ENCODE data around the gene C11orf42. TPM values are rescaled to one million over a fixed set of nuclear protein-coding genes. Genes with fewer than 3 reads are reported as not detected.

C11orf42 gene
- total and polyA plus RNA-seq, 7 experiments from 2014 or later = not detected

DNA sequence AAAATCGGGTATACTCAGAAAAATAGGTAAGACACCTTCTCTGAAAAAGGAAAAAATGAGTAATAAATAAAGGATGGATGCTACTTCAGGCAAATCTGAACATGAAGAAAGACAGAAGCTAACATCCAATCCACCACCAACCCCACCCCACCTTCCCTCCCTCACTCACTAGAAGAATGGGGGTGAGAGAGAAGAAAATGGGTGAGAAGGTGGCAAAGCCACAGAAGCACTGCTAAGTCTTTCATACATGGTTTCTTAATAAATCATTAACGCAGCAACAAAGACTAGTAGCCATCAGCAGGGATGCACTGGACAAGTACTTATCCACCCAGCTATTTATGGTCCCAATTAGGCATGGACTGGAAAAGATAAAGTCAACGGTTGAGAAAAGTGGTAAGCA lies 23.2 kb downstream of the C11orf42 start:
- Mint-ChIP-seq H3K4me3 (no peak overlapping the region), H3K27ac (peak overlapping the region in 1 of 9 donors; percentile 43), H3K4me1 (peaks cover 41 to 82% (median 72%) of the 10 kb centered on the region in 7 donors), H3K9me3 (no peaks in the 10 kb centered on the region), H3K27me3 (no peaks in the 10 kb centered on the region), H3K36me3 (peaks cover 0 to 38% (median 17%) of the 10 kb centered on the region in 5 donors)
- POLR2A ChIA-PET = interaction anchor here (0.9 kb wide), 1 partner anchor 9 kb away, joined by 4 read pairs; no protein-coding TSS in a partner anchor
- H3K4me1 ChIP-seq (ENCODE audit: control insufficient read depth in 2 of 2, insufficient read depth in 2 of 2, low read length in 2 of 2) = peaks cover 6 to 24% of the 10 kb centered on the region in 2 donors
- H3K27me3 ChIP-seq (ENCODE audit: control insufficient read depth in 2 of 2, insufficient read depth in 2 of 2, low read length in 2 of 2) = no peaks in the 10 kb centered on the region
- intact Hi-C loops (cut with micrococcal nuclease) = no loop called here
- ATAC-seq (peak; percentile 63), DNase-seq (no peak)
- no peaks in the 10 kb centered on the region for H3K9me3 ChIP-seq (ENCODE audit: control insufficient read depth in 2 of 3, low read length in 3 of 3)
- H3K4me3 ChIP-seq (ENCODE audit: low read length) = no peak overlapping the region
- peaks cover 0 to 11% (median 4%) of the 10 kb centered on the region in 3 experiments for H3K36me3 ChIP-seq (ENCODE audit: control insufficient read depth in 2 of 3, insufficient read depth in 3 of 3, low read length in 3 of 3)
- no peak overlapping the region for H3K27ac ChIP-seq (ENCODE audit: low read depth, low read length)
- CTCF ChIA-PET = no interaction called here

DNA sequence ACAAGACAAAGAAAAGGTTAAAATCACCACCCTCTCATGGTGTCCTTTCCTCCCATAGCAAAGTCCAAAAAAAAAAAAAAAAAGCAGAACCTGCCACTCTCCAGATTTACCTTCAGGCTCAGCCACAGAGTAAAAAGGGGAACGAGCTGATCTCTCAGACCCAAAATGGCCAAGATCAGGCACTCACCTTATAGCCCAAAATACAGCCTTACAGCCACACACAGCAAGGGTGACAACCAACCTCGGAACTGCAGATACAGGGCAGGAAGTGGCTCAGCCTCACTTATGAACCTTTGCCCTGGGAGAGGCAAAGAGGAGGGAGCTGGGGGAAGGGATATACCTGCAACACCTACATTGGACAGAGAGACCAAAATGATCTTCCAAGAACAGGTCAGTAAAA lies 24.6 kb downstream of the C11orf42 start:
- POLR2A ChIA-PET = no interaction called here
- no peak for DNase-seq
- CTCF ChIA-PET = no interaction called here
- no peaks in the 10 kb centered on the region for H3K27me3 Mint-ChIP-seq
- H3K36me3 Mint-ChIP-seq = peaks cover 0 to 31% (median 16%) of the 10 kb centered on the region in 5 donors
- intact Hi-C loops (cut with micrococcal nuclease) = loop anchor here (5.0 to 10.0 kb wide), 5 partner anchors 1285 to 1838 kb away; partner anchors contain the start of genes TRIM21 (in 2 of the 2), EIF3F (in 1 of the 2) and PPFIBP2 (in 1 of the 2)
- Histone ChIP-seq H3K27me3 (ENCODE audit: control insufficient read depth in 2 of 2, insufficient read depth in 2 of 2, low read length in 2 of 2) (no peaks in the 10 kb centered on the region), H3K4me1 (ENCODE audit: control insufficient read depth in 2 of 2, insufficient read depth in 2 of 2, low read length in 2 of 2) (peaks cover 14 to 32% of the 10 kb centered on the region in 2 donors), H3K4me3 (ENCODE audit: low read length) (no peak overlapping the region), H3K36me3 (ENCODE audit: control insufficient read depth in 2 of 3, insufficient read depth in 3 of 3, low read length in 3 of 3) (no peaks in the 10 kb centered on the region), H3K9me3 (ENCODE audit: control insufficient read depth in 2 of 3, low read length in 3 of 3) (no peaks in the 10 kb centered on the region), H3K27ac (ENCODE audit: low read depth, low read length) (no peak overlapping the region)
- H3K9me3 Mint-ChIP-seq = peaks cover 0 to 2% (median 0%) of the 10 kb centered on the region in 11 donors
- H3K4me3 Mint-ChIP-seq = peak overlapping the region in 5 of 10 donors; percentile 16 to 34 (median 18)
- H3K4me1 Mint-ChIP-seq = peaks cover 49 to 91% (median 83%) of the 10 kb centered on the region in 7 donors
- ATAC-seq = no peak
- H3K27ac Mint-ChIP-seq = peak overlapping the region in 5 of 9 donors; percentile 8 to 73 (median 34)

DNA sequence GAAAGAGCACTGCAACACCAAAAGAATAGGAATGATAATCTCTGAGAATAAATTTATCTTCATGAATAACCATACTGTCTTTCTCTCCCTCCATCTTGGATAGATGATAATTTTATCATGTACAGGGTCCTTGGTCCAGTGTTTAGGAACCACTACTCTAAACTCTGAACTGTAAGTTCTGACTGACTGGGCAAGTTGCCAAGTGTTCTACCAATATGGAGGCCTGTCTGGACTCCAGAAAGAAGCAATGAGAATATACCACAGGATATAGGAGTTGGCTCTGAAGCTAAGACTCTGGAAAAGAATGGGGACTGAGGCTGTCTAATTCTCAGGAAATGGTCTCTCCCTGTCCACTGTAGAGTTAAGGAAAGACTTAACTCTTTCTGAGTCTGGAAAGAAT lies 27.5 kb downstream of the C11orf42 start:
- intact Hi-C loops (cut with micrococcal nuclease) = loop anchor here (5.0 to 10.0 kb wide), 5 partner anchors 1282 to 1841 kb away; partner anchors contain the start of genes TRIM21 (in 2 of the 2), EIF3F (in 1 of the 2) and PPFIBP2 (in 1 of the 2)
- H3K4me1 ChIP-seq (ENCODE audit: control insufficient read depth in 2 of 2, insufficient read depth in 2 of 2, low read length in 2 of 2) = peaks cover 14 to 32% of the 10 kb centered on the region in 2 donors
- ChIA-PET POLR2A (no interaction called here), CTCF (interaction anchor here (0.7 kb wide), 1 partner anchor 473 kb away, joined by 3 read pairs; no protein-coding TSS in a partner anchor)
- H3K36me3 ChIP-seq (ENCODE audit: control insufficient read depth in 2 of 3, insufficient read depth in 3 of 3, low read length in 3 of 3) = no peaks in the 10 kb centered on the region
- Mint-ChIP-seq H3K9me3 (peaks cover 0 to 2% (median 0%) of the 10 kb centered on the region in 11 donors), H3K27ac (peak overlapping the region in 1 of 9 donors; percentile 32), H3K27me3 (no peaks in the 10 kb centered on the region), H3K36me3 (peaks cover 0 to 13% (median 4%) of the 10 kb centered on the region in 5 donors), H3K4me3 (peak overlapping the region; percentile 12 to 98 (median 57)), H3K4me1 (peaks cover 40 to 67% (median 64%) of the 10 kb centered on the region in 7 donors)
- ATAC-seq = no peak
- H3K9me3 ChIP-seq (ENCODE audit: control insufficient read depth in 2 of 3, low read length in 3 of 3) = no peaks in the 10 kb centered on the region
- no peak for DNase-seq
- no peak overlapping the region for H3K4me3 ChIP-seq (ENCODE audit: low read length)
- H3K27ac ChIP-seq (ENCODE audit: low read depth, low read length) = no peak overlapping the region
- H3K27me3 ChIP-seq (ENCODE audit: control insufficient read depth in 2 of 2, insufficient read depth in 2 of 2, low read length in 2 of 2) = no peaks in the 10 kb centered on the region

DNA sequence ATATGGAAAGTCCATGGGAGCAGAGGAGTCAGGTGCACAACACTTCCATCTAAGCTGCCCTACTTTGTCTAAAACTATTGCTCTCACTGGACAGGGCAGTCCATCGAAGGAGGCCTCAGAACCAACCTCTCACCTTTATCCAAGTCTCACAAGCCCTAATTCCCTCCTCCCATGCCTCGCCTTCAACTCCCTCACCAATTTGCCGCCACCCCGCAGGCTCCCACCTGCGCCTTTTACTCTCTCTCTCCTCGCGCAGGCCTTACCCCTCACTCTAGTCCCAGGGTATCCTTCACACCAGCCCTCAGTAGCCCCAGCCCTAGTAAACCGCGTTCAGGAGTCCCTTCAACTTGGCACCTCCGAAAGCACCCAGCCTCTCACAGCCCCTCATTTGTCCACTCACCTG lies 28.6 kb downstream of the C11orf42 start:
- peak overlapping the region; percentile 87 to 100 (median 97) for H3K27ac Mint-ChIP-seq
- no peak for DNase-seq
- peak overlapping the region; percentile 90 to 100 (median 98) for H3K4me3 Mint-ChIP-seq
- ATAC-seq = no peak
- H3K4me1 ChIP-seq (ENCODE audit: control insufficient read depth in 2 of 2, insufficient read depth in 2 of 2, low read length in 2 of 2) = peaks cover 14 to 25% of the 10 kb centered on the region in 2 donors
- H3K27me3 ChIP-seq (ENCODE audit: control insufficient read depth in 2 of 2, insufficient read depth in 2 of 2, low read length in 2 of 2) = no peaks in the 10 kb centered on the region
- H3K36me3 Mint-ChIP-seq = peaks cover 0 to 12% (median 4%) of the 10 kb centered on the region in 5 donors
- intact Hi-C loops (cut with micrococcal nuclease) = loop anchor here (1.0 to 10.0 kb wide), 24 partner anchors 38 to 1842 kb away; partner anchors contain the start of genes ARFIP2 (in 2 of the 2), EIF3F (in 2 of the 2), MRPL17 (in 2 of the 2) and PPFIBP2 (in 2 of the 2)
- H3K27me3 Mint-ChIP-seq = no peaks in the 10 kb centered on the region
- no peaks in the 10 kb centered on the region for H3K9me3 ChIP-seq (ENCODE audit: control insufficient read depth in 2 of 3, low read length in 3 of 3)
- peaks cover 0 to 2% (median 0%) of the 10 kb centered on the region in 11 donors for H3K9me3 Mint-ChIP-seq
- peak overlapping the region; percentile 96 for H3K4me3 ChIP-seq (ENCODE audit: low read length)
- CTCF ChIA-PET = interaction anchor here (1.4 kb wide), 1 partner anchor 129 kb away, joined by 3 read pairs; no protein-coding TSS in a partner anchor
- no peaks in the 10 kb centered on the region for H3K36me3 ChIP-seq (ENCODE audit: control insufficient read depth in 2 of 3, insufficient read depth in 3 of 3, low read length in 3 of 3)
- peak overlapping the region; percentile 81 for H3K27ac ChIP-seq (ENCODE audit: low read depth, low read length)
- peaks cover 40 to 60% (median 55%) of the 10 kb centered on the region in 7 donors for H3K4me1 Mint-ChIP-seq
- POLR2A ChIA-PET = interaction anchor here (1.6 kb wide), 1 partner anchor 247 kb away, joined by 4 read pairs; the partner anchor contains the start of genes ARFIP2 and TIMM10B

DNA sequence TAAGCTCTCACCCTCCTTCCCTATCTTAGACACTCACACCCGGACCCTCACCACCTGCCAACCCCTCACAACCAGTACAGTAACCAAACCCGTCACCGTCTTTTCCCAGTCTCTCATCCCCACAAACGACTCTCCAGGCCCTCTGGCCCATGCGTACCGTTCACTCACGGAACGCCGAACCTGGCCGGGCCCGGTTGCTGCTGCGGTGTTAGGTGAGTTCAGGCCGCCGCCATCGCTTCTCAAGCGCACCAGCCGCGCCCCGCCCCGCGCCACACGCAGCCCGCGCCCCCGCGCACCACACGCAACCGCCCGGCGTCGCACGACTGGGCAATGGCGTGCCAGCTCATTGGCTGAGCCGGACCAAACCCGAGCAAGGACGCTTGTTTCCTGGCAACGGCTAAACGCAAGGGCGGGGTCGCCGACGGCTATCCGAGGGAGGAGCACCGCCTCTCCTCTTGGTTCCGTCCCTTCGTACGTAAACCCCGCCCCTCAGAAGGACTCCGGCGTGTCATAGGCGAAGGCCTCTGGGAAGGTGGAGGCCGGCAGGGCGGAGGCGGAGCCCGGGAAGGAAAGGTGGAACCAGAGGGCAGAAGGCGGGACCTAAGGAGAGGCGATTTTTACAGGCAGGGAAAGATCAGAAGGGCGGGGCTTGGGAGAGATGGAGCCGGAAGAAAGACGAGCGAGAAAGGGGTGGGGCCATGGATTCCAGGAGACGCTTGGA lies 29.2 kb downstream of the C11orf42 start, which contains the start of gene FHIP1B:
FHIP1B (minus strand) TSS at position 250 of the 721 bp plus-strand sequence. CDS start 10,120 bp downstream, outside the sequence.
- Histone ChIP-seq H3K4me3 (ENCODE audit: low read length) (peak within 1 kb of the TSS; percentile 96), H3K9me3 (ENCODE audit: control insufficient read depth in 2 of 3, low read length in 3 of 3) (no peaks in the 10 kb centered on the region), H3K36me3 (ENCODE audit: control insufficient read depth in 2 of 3, insufficient read depth in 3 of 3, low read length in 3 of 3) (no peaks in the 10 kb centered on the region), H3K27me3 (ENCODE audit: control insufficient read depth in 2 of 2, insufficient read depth in 2 of 2, low read length in 2 of 2) (no peaks in the 10 kb centered on the region), H3K4me1 (ENCODE audit: control insufficient read depth in 2 of 2, insufficient read depth in 2 of 2, low read length in 2 of 2) (peaks cover 14 to 19% of the 10 kb centered on the region in 2 donors), H3K27ac (ENCODE audit: low read depth, low read length) (peak within 1 kb of the TSS; percentile 81)
- POLR2A ChIA-PET = interaction anchor here (1.6 kb wide), 1 partner anchor 247 kb away, joined by 4 read pairs; the partner anchor contains the start of genes ARFIP2 and TIMM10B
- peaks cover 36 to 55% (median 50%) of the 10 kb centered on the region in 7 donors for H3K4me1 Mint-ChIP-seq
- intact Hi-C loops (cut with micrococcal nuclease) = loop anchor here (1.0 to 10.0 kb wide), 26 partner anchors 25 to 1842 kb away; partner anchors contain the start of genes ARFIP2 (in 2 of the 2), EIF3F (in 2 of the 2), MRPL17 (in 2 of the 2) and PPFIBP2 (in 2 of the 2)
- peak; percentile 95 for ATAC-seq
- H3K4me3 Mint-ChIP-seq = peak within 1 kb of the TSS; percentile 90 to 100 (median 98)
- DNase-seq = peak; percentile 95 to 100 (median 100)
- H3K36me3 Mint-ChIP-seq = peaks cover 0 to 8% (median 4%) of the 10 kb centered on the region in 5 donors
- CTCF ChIA-PET = interaction anchor here (1.4 kb wide), 1 partner anchor 129 kb away, joined by 3 read pairs; no protein-coding TSS in a partner anchor
- H3K27me3 Mint-ChIP-seq = no peaks in the 10 kb centered on the region
- H3K27ac Mint-ChIP-seq = peak within 1 kb of the TSS; percentile 87 to 100 (median 97)
- H3K9me3 Mint-ChIP-seq = peaks cover 0 to 2% (median 0%) of the 10 kb centered on the region in 11 donors

DNA sequence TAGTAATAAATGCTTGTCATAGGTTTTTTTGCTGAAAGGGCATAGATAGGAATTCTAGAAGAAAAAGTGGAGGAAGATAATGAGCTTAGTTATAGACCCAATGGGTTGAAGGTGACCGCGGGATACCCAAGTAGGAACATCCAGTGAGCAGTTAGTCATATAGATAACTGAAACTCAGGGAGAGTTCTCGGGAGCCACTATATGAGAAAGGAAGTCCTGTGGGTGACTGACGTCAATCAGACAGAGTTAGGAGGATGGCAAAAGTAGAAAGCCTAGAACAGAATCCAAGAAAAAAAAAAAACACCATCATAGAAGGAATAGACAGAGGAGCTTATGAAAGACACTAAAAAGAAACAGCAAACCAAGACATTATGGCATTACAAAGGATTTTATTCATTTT lies 31.9 kb downstream of the C11orf42 start:
- no peaks in the 10 kb centered on the region for H3K36me3 ChIP-seq (ENCODE audit: control insufficient read depth in 2 of 3, insufficient read depth in 3 of 3, low read length in 3 of 3)
- H3K27me3 Mint-ChIP-seq = peaks cover 0 to 9% (median 7%) of the 10 kb centered on the region in 5 donors
- no peaks in the 10 kb centered on the region for H3K9me3 ChIP-seq (ENCODE audit: control insufficient read depth in 2 of 3, low read length in 3 of 3)
- H3K27me3 ChIP-seq (ENCODE audit: control insufficient read depth in 2 of 2, insufficient read depth in 2 of 2, low read length in 2 of 2) = no peaks in the 10 kb centered on the region
- intact Hi-C loops (cut with micrococcal nuclease) = loop anchor here (5.0 to 10.0 kb wide), 4 partner anchors 1278 to 1842 kb away; partner anchors contain the start of genes EIF3F (in 1 of the 2), PPFIBP2 (in 1 of the 2) and TRIM21 (in 1 of the 2)
- ChIA-PET CTCF (interaction anchor here (2.1 kb wide), 1 partner anchor 14 kb away, joined by 7 read pairs; no protein-coding TSS in a partner anchor), POLR2A (no interaction called here)
- H3K27ac ChIP-seq (ENCODE audit: low read depth, low read length) = no peak overlapping the region
- H3K27ac Mint-ChIP-seq = no peak overlapping the region
- ATAC-seq (no peak), DNase-seq (no peak)
- no peak overlapping the region for H3K4me3 Mint-ChIP-seq
- peaks cover 0 to 2% (median 0%) of the 10 kb centered on the region in 5 donors for H3K36me3 Mint-ChIP-seq
- H3K9me3 Mint-ChIP-seq = peaks cover 0 to 2% (median 0%) of the 10 kb centered on the region in 11 donors
- no peak overlapping the region for H3K4me3 ChIP-seq (ENCODE audit: low read length)
- H3K4me1 ChIP-seq (ENCODE audit: control insufficient read depth in 2 of 2, insufficient read depth in 2 of 2, low read length in 2 of 2) = peaks cover 9% of the 10 kb centered on the region in 2 donors
- H3K4me1 Mint-ChIP-seq = peaks cover 19 to 30% (median 26%) of the 10 kb centered on the region in 7 donors
